Measurements from ENCODE around the gene ANGEL1. TPM values are rescaled to one million over a fixed set of nuclear protein-coding genes. Genes with fewer than 3 reads are reported as not detected.

ANGEL1 gene
- total and polyA plus RNA-seq, 2 of the 13 experiments (the other 11 are each of a cell fraction or from before 2014, with no cell fraction given): 14.3 to 20.1 TPM

- H2AFZ ChIP-seq (ENCODE audit: low read length): no peak overlapping the region
- no peak overlapping the region for H3K4me2 ChIP-seq (ENCODE audit: low read depth, low read length)
- ChIA-PET POLR2A (no interaction called here), CTCF (ENCODE audit: low intra/inter-chr PET ratio, low total read pairs) (no interaction called here)
- H3K27me3 ChIP-seq (ENCODE audit: control insufficient read depth in 1 of 2, insufficient read depth in 2 of 2, low read length in 2 of 2): peaks cover 0 to 1% of the 10 kb centered on the region in 2 experiments; a peak in 1 of 5 replicates
- H3K9me3 ChIP-seq (ENCODE audit: low read length): no peaks in the 10 kb centered on the region
- no peaks in the 10 kb centered on the region for H3K4me1 ChIP-seq (ENCODE audit: insufficient read depth, low read length)
- ATAC-seq (no peak), DNase-seq (ENCODE audit: low spot score) (no peak), FAIRE-seq (no peak)
- no peaks in the 10 kb centered on the region for H3K36me3 ChIP-seq (replicated peaks in 1 of 2; ENCODE audit: control insufficient read depth in 1 of 2, insufficient read depth in 2 of 2, low read length in 2 of 2)
- no peaks in the 10 kb centered on the region for H3K79me2 ChIP-seq (ENCODE audit: insufficient read depth, low read length)
- in situ Hi-C loops (cut with HindIII; ENCODE audit: extremely low pct_ligation_motif_present, low pct_unique_long_range_greater_than_20kb) (no loop called here), intact Hi-C loops (cut with micrococcal nuclease; ENCODE audit: unreplicated experiment) (no loop called here)
- no peak overlapping the region for H3K27ac ChIP-seq (ENCODE audit: extremely low read length, insufficient read depth, low read length)
- no peaks in the 10 kb centered on the region for H4K20me1 ChIP-seq (ENCODE audit: insufficient read depth, low read length)
- H3K4me3 ChIP-seq (replicated peaks in 1 of 3; ENCODE audit: insufficient read depth in 1 of 3, low read depth in 2 of 3, low read length in 3 of 3): no peak overlapping the region
- no TSS peak for BruUV-seq (replicated peaks)
- H3K9ac ChIP-seq (ENCODE audit: insufficient read depth, low read depth, low read length): no peak overlapping the region
- WGBS (ENCODE audit: low lambda C conversion rate): 53% methylated on average over 2 of the region's 2 CpGs
- TF ChIP-seq ATM (IDR thresholded peaks at IDR 0.05; ENCODE audit: borderline replicate concordance): no peak
- TF ChIP-seq ZNF207 (IDR thresholded peaks at IDR 0.05; ENCODE audit: borderline replicate concordance): no peak
- no peak for TF ChIP-seq CBX5 (CRISPR knock-in tag; IDR thresholded peaks at IDR 0.05; ENCODE audit: borderline replicate concordance)
- no peak for TF ChIP-seq REL (CRISPR knock-in tag; conservative IDR thresholded peaks at IDR 0.05)
- no peak for TF ChIP-seq ZNF800 (CRISPR knock-in tag; IDR thresholded peaks at IDR 0.05)
- no peak for TF ChIP-seq ZNF580 (CRISPR knock-in tag; IDR thresholded peaks at IDR 0.05; ENCODE audit: borderline replicate concordance, low read depth)
- TF ChIP-seq TRAFD1 (CRISPR knock-in tag; IDR thresholded peaks at IDR 0.05; ENCODE audit: borderline replicate concordance): no peak
- no peak for TF ChIP-seq RARA (CRISPR knock-in tag; IDR thresholded peaks at IDR 0.05)
- no peak for TF ChIP-seq KDM4B (CRISPR knock-in tag; IDR thresholded peaks at IDR 0.05)
- TF ChIP-seq ZNF414 (CRISPR knock-in tag; IDR thresholded peaks at IDR 0.05): no peak
- no peak for TF ChIP-seq CAMTA2 (CRISPR knock-in tag; IDR thresholded peaks at IDR 0.05; ENCODE audit: borderline replicate concordance)
- TF ChIP-seq ZNF274 (CRISPR knock-in tag; IDR thresholded peaks at IDR 0.05): no peak
- TF ChIP-seq GLI4 (CRISPR knock-in tag; IDR thresholded peaks at IDR 0.05; ENCODE audit: borderline replicate concordance): no peak
- TF ChIP-seq ZNF496 (CRISPR knock-in tag; IDR thresholded peaks at IDR 0.05; ENCODE audit: insufficient replicate concordance): no peak
- no peak for TF ChIP-seq ZNF33A (CRISPR knock-in tag; IDR thresholded peaks at IDR 0.05; ENCODE audit: borderline replicate concordance)
- TF ChIP-seq AKNA (CRISPR knock-in tag; IDR thresholded peaks at IDR 0.05; ENCODE audit: borderline replicate concordance): no peak
Observed at GRCh38 chr14:76855066-76855465, 42.4 kb upstream of the ANGEL1 start.

Measured in HepG2 (cell line).